Measurements from ENCODE around the gene CPNE7. TPM values are rescaled to one million over a fixed set of nuclear protein-coding genes. Genes with fewer than 3 reads are reported as not detected.

CPNE7 gene
- total RNA-seq, 2 donors from 2014 or later = 0.18 to 8.9 TPM

DNA sequence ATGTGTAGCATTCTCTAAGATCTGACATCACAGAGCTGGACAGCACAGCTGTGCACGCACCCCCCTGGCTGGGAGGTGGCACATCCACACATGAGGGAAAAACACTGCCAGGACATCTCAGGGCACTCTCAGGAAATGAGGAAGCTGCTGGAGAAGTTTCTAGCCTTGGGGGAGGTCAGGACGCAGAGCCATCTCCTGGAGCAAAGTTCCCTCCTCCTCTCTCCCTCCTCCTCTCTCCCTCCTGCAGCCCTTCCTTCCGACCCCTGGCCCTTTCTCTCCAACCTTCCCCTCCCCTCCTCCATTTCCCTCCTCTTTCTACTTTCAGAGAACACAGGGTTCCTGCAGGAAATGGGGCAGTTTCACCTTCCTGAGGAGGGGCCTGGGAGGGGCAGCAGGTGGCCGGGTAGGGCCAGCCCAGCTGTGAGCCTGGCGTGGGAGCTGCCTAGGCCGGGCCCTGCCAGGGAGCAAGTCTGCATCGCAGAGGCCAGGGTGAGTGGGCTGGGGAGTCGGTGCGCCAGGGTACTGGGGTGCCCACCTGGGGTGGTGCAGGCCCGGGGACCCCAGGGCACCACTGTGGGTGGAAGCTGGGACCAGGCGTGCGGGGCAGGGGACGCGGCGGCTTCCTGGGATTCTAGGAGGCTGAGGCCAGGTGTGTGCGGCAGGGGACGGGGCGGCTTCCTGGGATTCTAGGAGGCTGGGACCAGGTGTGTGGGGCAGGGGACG lies 37.8 kb downstream of the CPNE7 start, which contains the start of gene DPEP1:
Gene DPEP1, plus strand, starts transcription at position 412 of the 723 bp plus-strand sequence. CDS start 16,769 bp downstream, outside the sequence.
- H3K27me3 ChIP-seq (replicated peaks; ENCODE audit: insufficient read depth) = no peaks in the 10 kb centered on the region
- H3K27ac ChIP-seq = no peak within 1 kb of the TSS
- WGBS = 72% methylated on average over 19 of the region's 19 CpGs
- H3K4me3 ChIP-seq = no peak within 1 kb of the TSS
- no peaks in the 10 kb centered on the region for H3K9me3 ChIP-seq
- DNase-seq (ENCODE audit: low spot score) = no peak
- H3K4me1 ChIP-seq (replicated peaks) = no peaks in the 10 kb centered on the region
- intact Hi-C loops (cut with DNase I) = no loop called here
- no peaks in the 10 kb centered on the region for H3K36me3 ChIP-seq
- TF ChIP-seq POLR2AphosphoS5 (IDR thresholded peaks at IDR 0.05) = no peak
- no peak for TF ChIP-seq POLR2A (IDR thresholded peaks at IDR 0.05)

DNA sequence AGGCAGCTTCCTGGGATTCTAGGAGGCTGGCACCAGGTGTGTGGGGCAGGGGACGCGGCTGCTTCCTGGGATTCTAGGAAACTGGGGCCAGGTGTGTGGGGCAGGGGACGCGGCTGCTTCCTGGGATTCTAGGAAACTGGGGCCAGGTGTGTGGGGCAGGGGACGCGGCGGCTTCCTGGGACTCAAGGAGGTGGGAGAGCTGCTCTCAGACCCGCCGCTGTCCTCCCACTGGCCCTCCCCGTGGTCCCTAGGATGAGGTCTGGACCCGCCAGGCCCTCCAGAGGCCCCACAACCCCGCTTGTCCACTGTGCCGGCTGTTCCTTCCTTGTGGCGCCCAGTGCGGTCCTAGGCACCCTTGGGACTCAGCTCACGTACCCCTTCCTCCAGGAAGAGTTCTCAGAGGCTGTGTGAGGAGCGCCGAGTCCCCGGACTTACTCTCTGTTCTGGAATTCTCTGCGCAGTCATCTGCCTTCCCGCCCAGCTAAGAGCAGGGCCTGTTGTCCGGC lies 38.4 kb downstream of the CPNE7 start:
- no peaks in the 10 kb centered on the region for H3K27me3 ChIP-seq (replicated peaks; ENCODE audit: insufficient read depth)
- 95% methylated on average over 22 of the region's 22 CpGs for WGBS

DNA sequence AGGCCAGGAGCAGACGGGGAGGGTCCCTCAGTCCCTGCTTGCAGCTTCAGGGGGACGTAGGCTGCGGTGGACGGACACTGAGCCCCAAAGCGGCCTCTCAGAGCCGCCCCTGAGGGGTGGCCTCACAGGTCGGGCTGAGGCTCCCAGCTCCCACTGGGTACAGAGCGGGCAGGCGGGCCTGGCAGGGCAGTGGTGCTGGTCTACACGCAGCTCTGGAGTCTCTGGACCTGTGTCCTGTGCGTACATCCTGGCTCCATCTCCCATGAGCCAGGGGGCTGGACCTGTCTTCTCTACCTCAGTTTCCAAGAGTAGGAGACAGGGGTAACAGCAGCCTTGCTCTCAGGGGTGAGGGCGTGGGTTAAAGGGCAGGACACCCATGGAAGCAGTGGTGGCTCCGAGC lies 39.6 kb downstream of the CPNE7 start:
- no peak for DNase-seq (ENCODE audit: low spot score)
- Histone ChIP-seq H3K27ac (no peak overlapping the region), H3K9me3 (no peaks in the 10 kb centered on the region), H3K4me1 (replicated peaks) (no peaks in the 10 kb centered on the region), H3K27me3 (replicated peaks; ENCODE audit: insufficient read depth) (no peaks in the 10 kb centered on the region), H3K4me3 (no peak overlapping the region), H3K36me3 (no peaks in the 10 kb centered on the region)
- intact Hi-C loops (cut with DNase I) = no loop called here
- WGBS = 91% methylated on average over 12 of the region's 13 CpGs
- TF ChIP-seq, protein P1, sequence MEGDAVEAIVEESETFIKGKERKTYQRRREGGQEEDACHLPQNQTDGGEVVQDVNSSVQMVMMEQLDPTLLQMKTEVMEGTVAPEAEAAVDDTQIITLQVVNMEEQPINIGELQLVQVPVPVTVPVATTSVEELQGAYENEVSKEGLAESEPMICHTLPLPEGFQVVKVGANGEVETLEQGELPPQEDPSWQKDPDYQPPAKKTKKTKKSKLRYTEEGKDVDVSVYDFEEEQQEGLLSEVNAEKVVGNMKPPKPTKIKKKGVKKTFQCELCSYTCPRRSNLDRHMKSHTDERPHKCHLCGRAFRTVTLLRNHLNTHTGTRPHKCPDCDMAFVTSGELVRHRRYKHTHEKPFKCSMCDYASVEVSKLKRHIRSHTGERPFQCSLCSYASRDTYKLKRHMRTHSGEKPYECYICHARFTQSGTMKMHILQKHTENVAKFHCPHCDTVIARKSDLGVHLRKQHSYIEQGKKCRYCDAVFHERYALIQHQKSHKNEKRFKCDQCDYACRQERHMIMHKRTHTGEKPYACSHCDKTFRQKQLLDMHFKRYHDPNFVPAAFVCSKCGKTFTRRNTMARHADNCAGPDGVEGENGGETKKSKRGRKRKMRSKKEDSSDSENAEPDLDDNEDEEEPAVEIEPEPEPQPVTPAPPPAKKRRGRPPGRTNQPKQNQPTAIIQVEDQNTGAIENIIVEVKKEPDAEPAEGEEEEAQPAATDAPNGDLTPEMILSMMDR (IDR thresholded peaks at IDR 0.05) = no peak
- TF ChIP-seq POLR2AphosphoS5 (IDR thresholded peaks at IDR 0.05) = no peak
- no peak for TF ChIP-seq POLR2A (IDR thresholded peaks at IDR 0.05)

More for the DNA sequence above, 38.4 kb downstream of the CPNE7 start:
- DNase-seq (ENCODE audit: low spot score) = no peak
- Histone ChIP-seq H3K4me3 (no peak overlapping the region), H3K9me3 (no peaks in the 10 kb centered on the region), H3K4me1 (replicated peaks) (no peaks in the 10 kb centered on the region), H3K27ac (no peak overlapping the region), H3K36me3 (no peaks in the 10 kb centered on the region)
- TF ChIP-seq POLR2AphosphoS5 (IDR thresholded peaks at IDR 0.05) (no peak), POLR2A (IDR thresholded peaks at IDR 0.05) (no peak)
- TF ChIP-seq, protein P1 (IDR thresholded peaks at IDR 0.05) = no peak
- intact Hi-C loops (cut with DNase I) = no loop called here

DNA sequence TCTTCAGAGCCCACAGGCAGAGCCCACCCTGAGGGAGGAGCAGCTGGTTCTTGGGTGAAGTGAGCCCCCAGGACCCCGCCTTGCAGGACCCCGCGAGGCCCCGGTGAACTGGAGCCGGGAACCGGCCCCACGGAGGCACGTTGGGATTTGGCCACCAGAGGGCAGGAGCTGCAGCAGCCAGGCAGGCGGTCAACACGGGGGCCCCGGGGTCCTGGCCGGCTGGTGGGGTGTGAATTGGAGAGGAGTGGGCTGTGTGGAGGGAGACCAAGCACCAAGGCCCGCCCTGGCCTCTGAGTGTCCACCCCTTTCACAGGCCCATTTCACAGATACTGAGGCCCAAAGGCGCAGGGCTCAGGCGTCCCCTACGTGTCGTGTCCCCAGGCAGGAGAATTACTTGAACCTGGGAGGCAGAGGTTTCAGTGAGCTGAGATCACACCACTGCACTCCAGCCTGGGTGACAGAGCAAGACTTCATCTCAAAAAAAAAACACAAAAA lies 40.1 kb downstream of the CPNE7 start:
- no peaks in the 10 kb centered on the region for H3K9me3 ChIP-seq
- WGBS = 50% methylated on average over 17 of the region's 17 CpGs
- no peak overlapping the region for H3K27ac ChIP-seq
- H3K27me3 ChIP-seq (replicated peaks; ENCODE audit: insufficient read depth) = no peaks in the 10 kb centered on the region
- H3K36me3 ChIP-seq = no peaks in the 10 kb centered on the region
- H3K4me1 ChIP-seq (replicated peaks) = no peaks in the 10 kb centered on the region
- TF ChIP-seq, protein P1 (IDR thresholded peaks at IDR 0.05) = peak in 1 of 4 experiments; percentile 35
- no peak for TF ChIP-seq POLR2A (IDR thresholded peaks at IDR 0.05)
- intact Hi-C loops (cut with DNase I) = no loop called here
- H3K4me3 ChIP-seq = no peak overlapping the region
- no peak for DNase-seq (ENCODE audit: low spot score)

DNA sequence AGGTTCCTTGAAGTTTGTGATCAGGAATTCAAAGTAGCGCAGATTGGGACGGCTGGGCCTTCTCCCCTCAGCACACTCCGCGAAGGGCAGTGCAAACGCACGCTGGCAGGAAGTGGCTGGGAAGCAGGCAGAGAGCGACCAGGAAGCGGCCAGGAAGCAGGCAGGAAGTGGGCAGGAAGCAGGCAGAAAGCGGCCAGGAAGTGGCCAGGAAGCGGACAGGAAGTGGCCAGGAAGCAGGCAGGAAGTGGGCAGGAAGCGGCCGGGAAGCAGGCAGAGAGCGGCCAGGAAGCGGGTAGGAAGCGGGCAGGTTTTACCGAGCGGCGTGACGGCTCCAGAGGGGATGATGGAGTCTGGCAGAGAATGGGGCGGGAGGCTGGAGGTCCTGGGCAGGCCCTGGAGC lies 41.1 kb downstream of the CPNE7 start:
- Histone ChIP-seq H3K4me3 (no peak overlapping the region), H3K27ac (no peak overlapping the region), H3K27me3 (replicated peaks; ENCODE audit: insufficient read depth) (no peaks in the 10 kb centered on the region), H3K9me3 (no peaks in the 10 kb centered on the region), H3K4me1 (replicated peaks) (no peaks in the 10 kb centered on the region), H3K36me3 (no peaks in the 10 kb centered on the region)
- 80% methylated on average over 20 of the region's 20 CpGs for WGBS
- intact Hi-C loops (cut with DNase I) = no loop called here
- DNase-seq (ENCODE audit: low spot score) = no peak
- TF ChIP-seq POLR2A (IDR thresholded peaks at IDR 0.05) = no peak
- no peak for TF ChIP-seq POLR2AphosphoS5 (IDR thresholded peaks at IDR 0.05)
- TF ChIP-seq, protein P1 (IDR thresholded peaks at IDR 0.05) = no peak
